Brain microvascular endothelial cell (primary cell): ENCODE data around the gene SLC12A5.

Experiments used
- DNase-seq: peaks from one replicate; pipeline ENCODE4 v3.0.0-alpha.2; 2020
- H3K27ac ChIP-seq: fragments of 250-450 bp; sonication (Bioruptor Pico); 2 replicates; pipeline ENCODE4 v1.5.1; 2020; ENCODE audit warnings: mild to moderate bottlenecking, moderate library complexity
- H3K27me3 ChIP-seq: fragments of 250-450 bp; sonication (Bioruptor Pico); replicated peaks from 2 replicates; pipeline ENCODE4 v1.5.1; 2020; ENCODE audit warnings: mild to moderate bottlenecking
- H3K36me3 ChIP-seq: fragments of 250-450 bp; sonication (Bioruptor Pico); replicated peaks from 2 replicates; pipeline ENCODE4 v1.5.1; 2020; ENCODE audit warnings: mild to moderate bottlenecking
- H3K4me3 ChIP-seq: 2 replicates; pipeline ENCODE4 v1.5.1; 2011; ENCODE audit warnings: low read depth, mild to moderate bottlenecking, control low read depth, low read length, moderate library complexity
- CTCF ChIP-seq: IDR thresholded peaks from 2 replicates; pipeline ENCODE4 v1.5.1; 2011; ENCODE audit warnings: low read depth, mild to moderate bottlenecking, moderate library complexity, low read length, control low read depth, inconsistent platforms; ENCODE audit errors: missing control alignments
- in situ Hi-C: cut with HindIII; loops from 2 replicates; pipeline ENCODE4 v1.10.0; 2017; ENCODE audit warnings: low sequenced_read_pairs, low pct_ligation_motif_present

SLC12A5 gene

GRCh38 chr20:46034039-46034438, 5.0 kb downstream of the SLC12A5 start:
- Histone ChIP-seq H3K36me3 (no peaks in the 10 kb centered on the region), H3K4me3 (no peak overlapping the region), H3K27ac (no peak overlapping the region), H3K27me3 (peaks cover 46% of the 10 kb centered on the region)
- no peak for DNase-seq
- TF ChIP-seq CTCF: no peak
- in situ Hi-C loops: no loop called here

GRCh38 chr20:46035253-46035652, 6.2 kb downstream of the SLC12A5 start:
- Histone ChIP-seq H3K27ac (no peak overlapping the region), H3K4me3 (no peak overlapping the region), H3K36me3 (no peaks in the 10 kb centered on the region), H3K27me3 (peaks cover 34% of the 10 kb centered on the region)
- no peak for DNase-seq
- in situ Hi-C loops: no loop called here
- TF ChIP-seq CTCF: no peak

- H3K27me3 ChIP-seq: peaks cover 31% of the 10 kb centered on the region
- no peak overlapping the region for H3K4me3 ChIP-seq
- TF ChIP-seq CTCF: no peak
- DNase-seq: no peak
- H3K36me3 ChIP-seq: no peaks in the 10 kb centered on the region
- in situ Hi-C loops: no loop called here
- H3K27ac ChIP-seq: no peak overlapping the region
Measured at GRCh38 chr20:46035713-46036112, 6.7 kb downstream of the SLC12A5 start.

- TF ChIP-seq CTCF: no peak
- Histone ChIP-seq H3K36me3 (no peaks in the 10 kb centered on the region), H3K27me3 (peaks cover 24% of the 10 kb centered on the region), H3K27ac (no peak overlapping the region), H3K4me3 (no peak overlapping the region)
- DNase-seq: no peak
- in situ Hi-C loops: no loop called here
Measured at GRCh38 chr20:46036370-46036769, 7.4 kb downstream of the SLC12A5 start.

- TF ChIP-seq CTCF: no peak
- DNase-seq: no peak
- peaks cover 17% of the 10 kb centered on the region for H3K27me3 ChIP-seq
- in situ Hi-C loops: no loop called here
- no peaks in the 10 kb centered on the region for H3K36me3 ChIP-seq
- H3K27ac ChIP-seq: no peak overlapping the region
- no peak overlapping the region for H3K4me3 ChIP-seq
Measured at GRCh38 chr20:46037036-46037435, 8.0 kb downstream of the SLC12A5 start.

GRCh38 chr20:46040902-46041535, 12.0 kb downstream of the SLC12A5 start:
- Histone ChIP-seq H3K27ac (no peak overlapping the region), H3K27me3 (peaks cover 2% of the 10 kb centered on the region), H3K36me3 (no peaks in the 10 kb centered on the region), H3K4me3 (no peak overlapping the region)
- in situ Hi-C loops: no loop called here
- no peak for TF ChIP-seq CTCF
- no peak for DNase-seq
